GM12864 (cell line): ENCODE results near the gene TENM3.

ENCODE experiments used
- DNase-seq: peaks from one replicate; pipeline ENCODE4 v3.0.0-alpha.2; 2011; ENCODE audit warnings: low read depth
- H3K4me3 ChIP-seq: 2 replicates; pipeline ENCODE4 v1.5.1; 2011; ENCODE audit warnings: mild to moderate bottlenecking, low read depth, low read length, control low read depth
- CTCF ChIP-seq: IDR thresholded peaks from 2 replicates; pipeline ENCODE4 v1.5.1; 2011; ENCODE audit warnings: low read depth, mild to moderate bottlenecking, moderate library complexity, low read length, control low read depth, inconsistent platforms; ENCODE audit errors: missing control alignments

The TENM3 gene

GRCh38 chr4:182286035-182286434, 42.8 kb downstream of the TENM3 start:
- no peak overlapping the region for H3K4me3 ChIP-seq
- DNase-seq, result no peak
- no peak for TF ChIP-seq CTCF

- no peak for DNase-seq
- no peak for TF ChIP-seq CTCF
Measured at GRCh38 chr4:182286931-182287330, 43.7 kb downstream of the TENM3 start.

GRCh38 chr4:182288534-182288933, 45.3 kb downstream of the TENM3 start:
- TF ChIP-seq CTCF, result no peak
- no peak for DNase-seq
- H3K4me3 ChIP-seq, result no peak overlapping the region

More at GRCh38 chr4:182286931-182287330, 43.7 kb downstream of the TENM3 start:
- no peak overlapping the region for H3K4me3 ChIP-seq

GRCh38 chr4:182289809-182290208, 46.6 kb downstream of the TENM3 start:
- TF ChIP-seq CTCF, result no peak
- no peak overlapping the region for H3K4me3 ChIP-seq
- no peak for DNase-seq

- no peak overlapping the region for H3K4me3 ChIP-seq
- TF ChIP-seq CTCF, result no peak
- DNase-seq, result no peak
Measured at GRCh38 chr4:182291175-182291574, 48.0 kb downstream of the TENM3 start.

GRCh38 chr4:182291597-182292270, 48.5 kb downstream of the TENM3 start:
- TF ChIP-seq CTCF, result no peak
- H3K4me3 ChIP-seq, result no peak overlapping the region
- DNase-seq, result no peak

- no peak for TF ChIP-seq CTCF
- DNase-seq, result no peak
- H3K4me3 ChIP-seq, result no peak overlapping the region
Measured at GRCh38 chr4:182292612-182293011, 49.4 kb downstream of the TENM3 start.
